Measurements from ENCODE around the gene TBL2.
A peak's percentile ranks its signal among the peaks of the same experiment; 100 is the strongest.

Gene TBL2

GRCh38 chr7:73520673-73521635 is 57.4 kb downstream of the TBL2 start:
- TF ChIP-seq, protein P1, sequence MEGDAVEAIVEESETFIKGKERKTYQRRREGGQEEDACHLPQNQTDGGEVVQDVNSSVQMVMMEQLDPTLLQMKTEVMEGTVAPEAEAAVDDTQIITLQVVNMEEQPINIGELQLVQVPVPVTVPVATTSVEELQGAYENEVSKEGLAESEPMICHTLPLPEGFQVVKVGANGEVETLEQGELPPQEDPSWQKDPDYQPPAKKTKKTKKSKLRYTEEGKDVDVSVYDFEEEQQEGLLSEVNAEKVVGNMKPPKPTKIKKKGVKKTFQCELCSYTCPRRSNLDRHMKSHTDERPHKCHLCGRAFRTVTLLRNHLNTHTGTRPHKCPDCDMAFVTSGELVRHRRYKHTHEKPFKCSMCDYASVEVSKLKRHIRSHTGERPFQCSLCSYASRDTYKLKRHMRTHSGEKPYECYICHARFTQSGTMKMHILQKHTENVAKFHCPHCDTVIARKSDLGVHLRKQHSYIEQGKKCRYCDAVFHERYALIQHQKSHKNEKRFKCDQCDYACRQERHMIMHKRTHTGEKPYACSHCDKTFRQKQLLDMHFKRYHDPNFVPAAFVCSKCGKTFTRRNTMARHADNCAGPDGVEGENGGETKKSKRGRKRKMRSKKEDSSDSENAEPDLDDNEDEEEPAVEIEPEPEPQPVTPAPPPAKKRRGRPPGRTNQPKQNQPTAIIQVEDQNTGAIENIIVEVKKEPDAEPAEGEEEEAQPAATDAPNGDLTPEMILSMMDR (IDR thresholded peaks at IDR 0.05; ENCODE audit: insufficient read depth, low read length, poor library complexity, severe bottlenecking): no peak
- no peaks in the 10 kb centered on the region for H3K27me3 ChIP-seq (replicated peaks; ENCODE audit: control insufficient read depth, insufficient read depth, low read length)
- H3K4me3 ChIP-seq (replicated peaks; ENCODE audit: low read depth, low read length): peak overlapping the region; percentile 91
- DNase-seq (ENCODE audit: extremely low read depth, insufficient read length): peak; percentile 28
- H3K36me3 ChIP-seq (ENCODE audit: control insufficient read depth, insufficient read depth, low read length): peaks cover 2% of the 10 kb centered on the region

- no peak for DNase-seq (ENCODE audit: extremely low read depth, insufficient read length)
- Histone ChIP-seq H3K36me3 (ENCODE audit: control insufficient read depth, insufficient read depth, low read length) (peaks cover 5% of the 10 kb centered on the region), H3K27me3 (replicated peaks; ENCODE audit: control insufficient read depth, insufficient read depth, low read length) (no peaks in the 10 kb centered on the region), H3K4me3 (replicated peaks; ENCODE audit: low read depth, low read length) (peak overlapping the region; percentile 91)
- TF ChIP-seq, protein P1 (IDR thresholded peaks at IDR 0.05; ENCODE audit: insufficient read depth, low read length, poor library complexity, severe bottlenecking): no peak
Measured at GRCh38 chr7:73519867-73520672, 58.3 kb downstream of the TBL2 start.

DNA sequence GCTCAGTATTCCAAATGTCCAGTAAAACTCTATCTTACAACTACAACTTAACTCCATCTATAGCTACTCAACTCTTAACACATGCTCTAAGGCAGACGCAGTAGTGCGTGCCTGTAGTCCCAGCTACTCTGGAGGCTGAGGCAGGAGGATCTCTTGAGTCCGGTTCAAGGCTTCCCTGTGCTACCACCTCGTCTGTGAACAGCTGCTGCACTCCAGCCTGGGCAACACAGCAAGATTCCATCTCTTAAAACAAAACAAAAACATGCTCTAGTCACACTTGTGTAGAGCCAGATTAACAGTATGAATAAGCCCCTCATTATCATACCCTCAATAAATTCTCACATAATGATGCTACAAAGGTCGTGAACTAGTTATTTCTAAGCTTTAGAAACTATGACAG is 59.9 kb downstream of the TBL2 start:
- DNase-seq (ENCODE audit: extremely low read depth, insufficient read length): no peak
- Histone ChIP-seq H3K4me3 (replicated peaks; ENCODE audit: low read depth, low read length) (0 out of 2 replicates have a peak overlapping the region, but pooled peaks have one; percentile 7), H3K27me3 (replicated peaks; ENCODE audit: control insufficient read depth, insufficient read depth, low read length) (no peaks in the 10 kb centered on the region), H3K36me3 (ENCODE audit: control insufficient read depth, insufficient read depth, low read length) (peaks cover 5% of the 10 kb centered on the region)
- TF ChIP-seq, protein P1 (IDR thresholded peaks at IDR 0.05; ENCODE audit: insufficient read depth, low read length, poor library complexity, severe bottlenecking): no peak
